NK-92 (cell line): Measurements from ENCODE around the gene MPI.
"Not testable (repeated sequence)": the region's sequence is repeated elsewhere in the genome, so short reads cannot be mapped to it uniquely, and the experiment has no call there.

Experiments used
- DNase-seq: peaks from one replicate; lab custom pipeline; 2025; ENCODE audit not compliant: unreplicated experiment; lab: John Stamatoyannopoulos, UW

MPI gene

GRCh38 chr15:74863239-74864056, 26.4 kb upstream of the MPI start:
- no peak for DNase-seq

GRCh38 chr15:74864296-74864695, 25.5 kb upstream of the MPI start:
- no peak for DNase-seq

- DNase-seq = no peak
These were observed 24.5 kb upstream of the MPI start for GRCh38 chr15:74865316-74865715.

GRCh38 chr15:74866090-74866489, 23.8 kb upstream of the MPI start:
- no peak for DNase-seq

GRCh38 chr15:74867466-74868038, 22.3 kb upstream of the MPI start:
- no peak for DNase-seq

GRCh38 chr15:74868059-74868458, 21.8 kb upstream of the MPI start:
- DNase-seq = no peak

- no peak for DNase-seq
These were observed 20.5 kb upstream of the MPI start for GRCh38 chr15:74869372-74869725.

- DNase-seq = no peak
These were observed 20.0 kb upstream of the MPI start for GRCh38 chr15:74869726-74870407.

- no peak for DNase-seq
These were observed 19.2 kb upstream of the MPI start for GRCh38 chr15:74870436-74871215.

GRCh38 chr15:74872702-74873035, 17.2 kb upstream of the MPI start:
- DNase-seq = no peak

GRCh38 chr15:74873036-74873755, 16.6 kb upstream of the MPI start, which contains the start of gene SCAMP2:
Gene SCAMP2 (minus strand): TSS chr15:74873365. CDS start chr15:74873255, 110 bp downstream.
- DNase-seq = peak; percentile 66

- no peak for DNase-seq
These were observed 16.0 kb upstream of the MPI start for GRCh38 chr15:74873756-74874424.

GRCh38 chr15:74878273-74878672, 11.6 kb upstream of the MPI start:
- DNase-seq = no peak

GRCh38 chr15:74882528-74882927, 7.3 kb upstream of the MPI start:
- no peak for DNase-seq

- DNase-seq = no peak
These were observed 5.2 kb upstream of the MPI start for GRCh38 chr15:74884428-74885223.

- DNase-seq = no peak
These were observed 4.4 kb upstream of the MPI start for GRCh38 chr15:74885461-74885860.

GRCh38 chr15:74887537-74888193, 2.2 kb upstream of the MPI start:
- not testable (repeated sequence) for DNase-seq

- DNase-seq = no peak
These were observed 1.1 kb upstream of the MPI start for GRCh38 chr15:74888716-74889115.

GRCh38 chr15:74889390-74889882, 406 bp upstream of the MPI start:
- DNase-seq = no peak
